Stimulated activated CD8-positive, alpha-beta memory T cell treated with anti-CD3 and anti-CD28 coated beads, Interleukin-2, amount 100 ng/mL, for 48 hours (primary cell): Measurements from ENCODE around the gene PTPRN2.
"Not testable (repeated sequence)": the region's sequence is repeated elsewhere in the genome, so short reads cannot be mapped to it uniquely, and the experiment has no call there.

Source experiments
- DNase-seq, 2 donors: peaks; one replicate each; pipeline ENCODE4 v3.0.0-alpha.2; 2020; ENCODE audit warnings: low read depth in 2 of 2

The PTPRN2 gene

GRCh38 chr7:158468181-158468580 lies 119.4 kb downstream of the PTPRN2 start:
- DNase-seq, result no peak

- DNase-seq, result no peak
Observed at GRCh38 chr7:158467562-158467961, 120.1 kb downstream of the PTPRN2 start.

- DNase-seq, result no peak
Observed at GRCh38 chr7:158463317-158463716, 124.3 kb downstream of the PTPRN2 start.

- DNase-seq, result no peak
Observed at GRCh38 chr7:158461824-158462223, 125.8 kb downstream of the PTPRN2 start.

- DNase-seq, result no peak
Observed at GRCh38 chr7:158460665-158461064, 127.0 kb downstream of the PTPRN2 start.

GRCh38 chr7:158458716-158459282 lies 128.8 kb downstream of the PTPRN2 start:
- no peak for DNase-seq

GRCh38 chr7:158458096-158458495 lies 129.5 kb downstream of the PTPRN2 start:
- DNase-seq, result no peak

GRCh38 chr7:158457586-158457985 lies 130.0 kb downstream of the PTPRN2 start:
- DNase-seq, result not testable (repeated sequence)

- no peak for DNase-seq
Observed at GRCh38 chr7:158454631-158455030, 133.0 kb downstream of the PTPRN2 start.

GRCh38 chr7:158453663-158454062 lies 134.0 kb downstream of the PTPRN2 start:
- DNase-seq, result no peak

- DNase-seq, result no peak
Observed at GRCh38 chr7:158452331-158452730, 135.3 kb downstream of the PTPRN2 start.

- DNase-seq, result no peak
Observed at GRCh38 chr7:158450476-158451124, 137.0 kb downstream of the PTPRN2 start.

GRCh38 chr7:158449942-158450341 lies 137.7 kb downstream of the PTPRN2 start:
- no peak for DNase-seq

- no peak for DNase-seq
Observed at GRCh38 chr7:158449266-158449665, 138.4 kb downstream of the PTPRN2 start.

- no peak for DNase-seq
Observed at GRCh38 chr7:158448430-158449100, 139.1 kb downstream of the PTPRN2 start.

GRCh38 chr7:158447506-158448171 lies 140.0 kb downstream of the PTPRN2 start:
- DNase-seq, result no peak

- no peak for DNase-seq
Observed at GRCh38 chr7:158447151-158447505, 140.5 kb downstream of the PTPRN2 start.

- DNase-seq, result no peak
Observed at GRCh38 chr7:158446706-158447105, 140.9 kb downstream of the PTPRN2 start.

- no peak for DNase-seq
Observed at GRCh38 chr7:158446281-158446680, 141.3 kb downstream of the PTPRN2 start.

- no peak for DNase-seq
Observed at GRCh38 chr7:158445421-158446175, 142.0 kb downstream of the PTPRN2 start.

- DNase-seq, result no peak
Observed at GRCh38 chr7:158444501-158445420, 142.9 kb downstream of the PTPRN2 start.
